ENCODE measurements around the gene CHRND. TPM values are rescaled to one million over a fixed set of nuclear protein-coding genes. Genes with fewer than 3 reads are reported as not detected.

Gene CHRND
- total and polyA plus RNA-seq, 2 of the 8 experiments (the other 6 are each of a cell fraction or from before 2014, with no cell fraction given) = 0.24 TPM; not detected in 1

- no peak for TF ChIP-seq RNF2 (IDR thresholded peaks at IDR 0.05; ENCODE audit: borderline replicate concordance, low read depth, low read length, missing control alignments, poor library complexity, severe bottlenecking)
- TF ChIP-seq MAFK (IDR thresholded peaks at IDR 0.05; ENCODE audit: low read depth, low read length) = no peak
- no peak for TF ChIP-seq SIX5 (IDR thresholded peaks at IDR 0.05; ENCODE audit: low read depth, low read length)
- TF ChIP-seq, protein P1, sequence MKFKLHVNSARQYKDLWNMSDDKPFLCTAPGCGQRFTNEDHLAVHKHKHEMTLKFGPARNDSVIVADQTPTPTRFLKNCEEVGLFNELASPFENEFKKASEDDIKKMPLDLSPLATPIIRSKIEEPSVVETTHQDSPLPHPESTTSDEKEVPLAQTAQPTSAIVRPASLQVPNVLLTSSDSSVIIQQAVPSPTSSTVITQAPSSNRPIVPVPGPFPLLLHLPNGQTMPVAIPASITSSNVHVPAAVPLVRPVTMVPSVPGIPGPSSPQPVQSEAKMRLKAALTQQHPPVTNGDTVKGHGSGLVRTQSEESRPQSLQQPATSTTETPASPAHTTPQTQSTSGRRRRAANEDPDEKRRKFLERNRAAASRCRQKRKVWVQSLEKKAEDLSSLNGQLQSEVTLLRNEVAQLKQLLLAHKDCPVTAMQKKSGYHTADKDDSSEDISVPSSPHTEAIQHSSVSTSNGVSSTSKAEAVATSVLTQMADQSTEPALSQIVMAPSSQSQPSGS (IDR thresholded peaks at IDR 0.05; ENCODE audit: low read length) = no peak
- TF ChIP-seq, protein P2, sequence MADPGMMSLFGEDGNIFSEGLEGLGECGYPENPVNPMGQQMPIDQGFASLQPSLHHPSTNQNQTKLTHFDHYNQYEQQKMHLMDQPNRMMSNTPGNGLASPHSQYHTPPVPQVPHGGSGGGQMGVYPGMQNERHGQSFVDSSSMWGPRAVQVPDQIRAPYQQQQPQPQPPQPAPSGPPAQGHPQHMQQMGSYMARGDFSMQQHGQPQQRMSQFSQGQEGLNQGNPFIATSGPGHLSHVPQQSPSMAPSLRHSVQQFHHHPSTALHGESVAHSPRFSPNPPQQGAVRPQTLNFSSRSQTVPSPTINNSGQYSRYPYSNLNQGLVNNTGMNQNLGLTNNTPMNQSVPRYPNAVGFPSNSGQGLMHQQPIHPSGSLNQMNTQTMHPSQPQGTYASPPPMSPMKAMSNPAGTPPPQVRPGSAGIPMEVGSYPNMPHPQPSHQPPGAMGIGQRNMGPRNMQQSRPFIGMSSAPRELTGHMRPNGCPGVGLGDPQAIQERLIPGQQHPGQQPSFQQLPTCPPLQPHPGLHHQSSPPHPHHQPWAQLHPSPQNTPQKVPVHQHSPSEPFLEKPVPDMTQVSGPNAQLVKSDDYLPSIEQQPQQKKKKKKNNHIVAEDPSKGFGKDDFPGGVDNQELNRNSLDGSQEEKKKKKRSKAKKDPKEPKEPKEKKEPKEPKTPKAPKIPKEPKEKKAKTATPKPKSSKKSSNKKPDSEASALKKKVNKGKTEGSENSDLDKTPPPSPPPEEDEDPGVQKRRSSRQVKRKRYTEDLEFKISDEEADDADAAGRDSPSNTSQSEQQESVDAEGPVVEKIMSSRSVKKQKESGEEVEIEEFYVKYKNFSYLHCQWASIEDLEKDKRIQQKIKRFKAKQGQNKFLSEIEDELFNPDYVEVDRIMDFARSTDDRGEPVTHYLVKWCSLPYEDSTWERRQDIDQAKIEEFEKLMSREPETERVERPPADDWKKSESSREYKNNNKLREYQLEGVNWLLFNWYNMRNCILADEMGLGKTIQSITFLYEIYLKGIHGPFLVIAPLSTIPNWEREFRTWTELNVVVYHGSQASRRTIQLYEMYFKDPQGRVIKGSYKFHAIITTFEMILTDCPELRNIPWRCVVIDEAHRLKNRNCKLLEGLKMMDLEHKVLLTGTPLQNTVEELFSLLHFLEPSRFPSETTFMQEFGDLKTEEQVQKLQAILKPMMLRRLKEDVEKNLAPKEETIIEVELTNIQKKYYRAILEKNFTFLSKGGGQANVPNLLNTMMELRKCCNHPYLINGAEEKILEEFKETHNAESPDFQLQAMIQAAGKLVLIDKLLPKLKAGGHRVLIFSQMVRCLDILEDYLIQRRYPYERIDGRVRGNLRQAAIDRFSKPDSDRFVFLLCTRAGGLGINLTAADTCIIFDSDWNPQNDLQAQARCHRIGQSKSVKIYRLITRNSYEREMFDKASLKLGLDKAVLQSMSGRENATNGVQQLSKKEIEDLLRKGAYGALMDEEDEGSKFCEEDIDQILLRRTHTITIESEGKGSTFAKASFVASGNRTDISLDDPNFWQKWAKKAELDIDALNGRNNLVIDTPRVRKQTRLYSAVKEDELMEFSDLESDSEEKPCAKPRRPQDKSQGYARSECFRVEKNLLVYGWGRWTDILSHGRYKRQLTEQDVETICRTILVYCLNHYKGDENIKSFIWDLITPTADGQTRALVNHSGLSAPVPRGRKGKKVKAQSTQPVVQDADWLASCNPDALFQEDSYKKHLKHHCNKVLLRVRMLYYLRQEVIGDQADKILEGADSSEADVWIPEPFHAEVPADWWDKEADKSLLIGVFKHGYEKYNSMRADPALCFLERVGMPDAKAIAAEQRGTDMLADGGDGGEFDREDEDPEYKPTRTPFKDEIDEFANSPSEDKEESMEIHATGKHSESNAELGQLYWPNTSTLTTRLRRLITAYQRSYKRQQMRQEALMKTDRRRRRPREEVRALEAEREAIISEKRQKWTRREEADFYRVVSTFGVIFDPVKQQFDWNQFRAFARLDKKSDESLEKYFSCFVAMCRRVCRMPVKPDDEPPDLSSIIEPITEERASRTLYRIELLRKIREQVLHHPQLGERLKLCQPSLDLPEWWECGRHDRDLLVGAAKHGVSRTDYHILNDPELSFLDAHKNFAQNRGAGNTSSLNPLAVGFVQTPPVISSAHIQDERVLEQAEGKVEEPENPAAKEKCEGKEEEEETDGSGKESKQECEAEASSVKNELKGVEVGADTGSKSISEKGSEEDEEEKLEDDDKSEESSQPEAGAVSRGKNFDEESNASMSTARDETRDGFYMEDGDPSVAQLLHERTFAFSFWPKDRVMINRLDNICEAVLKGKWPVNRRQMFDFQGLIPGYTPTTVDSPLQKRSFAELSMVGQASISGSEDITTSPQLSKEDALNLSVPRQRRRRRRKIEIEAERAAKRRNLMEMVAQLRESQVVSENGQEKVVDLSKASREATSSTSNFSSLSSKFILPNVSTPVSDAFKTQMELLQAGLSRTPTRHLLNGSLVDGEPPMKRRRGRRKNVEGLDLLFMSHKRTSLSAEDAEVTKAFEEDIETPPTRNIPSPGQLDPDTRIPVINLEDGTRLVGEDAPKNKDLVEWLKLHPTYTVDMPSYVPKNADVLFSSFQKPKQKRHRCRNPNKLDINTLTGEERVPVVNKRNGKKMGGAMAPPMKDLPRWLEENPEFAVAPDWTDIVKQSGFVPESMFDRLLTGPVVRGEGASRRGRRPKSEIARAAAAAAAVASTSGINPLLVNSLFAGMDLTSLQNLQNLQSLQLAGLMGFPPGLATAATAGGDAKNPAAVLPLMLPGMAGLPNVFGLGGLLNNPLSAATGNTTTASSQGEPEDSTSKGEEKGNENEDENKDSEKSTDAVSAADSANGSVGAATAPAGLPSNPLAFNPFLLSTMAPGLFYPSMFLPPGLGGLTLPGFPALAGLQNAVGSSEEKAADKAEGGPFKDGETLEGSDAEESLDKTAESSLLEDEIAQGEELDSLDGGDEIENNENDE (IDR thresholded peaks at IDR 0.05; ENCODE audit: insufficient replicate concordance, low read length) = no peak
- TF ChIP-seq ZNF274 (IDR thresholded peaks at IDR 0.05; ENCODE audit: borderline replicate concordance, extremely low read depth, low read length) = no peak
- no peak for TF ChIP-seq SIN3A (conservative IDR thresholded peaks at IDR 0.05 in 1 of 2, IDR thresholded peaks at IDR 0.05 in 1 of 2; ENCODE audit: low read depth in 1 of 2, low read length in 2 of 2)
- no peak for TF ChIP-seq NRF1 (IDR thresholded peaks at IDR 0.05; ENCODE audit: low read depth, low read length)
- no peak for TF ChIP-seq CBX5 (IDR thresholded peaks at IDR 0.05; ENCODE audit: low read depth, low read length)
- TF ChIP-seq POLR2A (IDR thresholded peaks at IDR 0.05; ENCODE audit: control extremely low read depth in 1 of 2, low read depth in 2 of 2, low read length in 2 of 2) = no peak
Observed at GRCh38 chr2:232512602-232513001, 13.4 kb upstream of the CHRND start (continued).
